WERI-Rb-1 (cell line): Measurements from ENCODE around the gene NPEPL1.

Experiments used
- DNase-seq: peaks from one replicate; pipeline ENCODE4 v3.0.0-alpha.2; 2020
- H3K27ac ChIP-seq: fragments of 250-450 bp; sonication (Bioruptor Pico); 2 replicates; pipeline ENCODE4 v1.5.1; 2020; ENCODE audit warnings: mild to moderate bottlenecking, moderate library complexity
- H3K27me3 ChIP-seq: fragments of 250-450 bp; sonication (Bioruptor Pico); 2 replicates; pipeline ENCODE4 v1.5.1; 2021; ENCODE audit warnings: mild to moderate bottlenecking, low read depth, moderate library complexity; ENCODE audit not compliant: insufficient read depth, severe bottlenecking
- H3K36me3 ChIP-seq: fragments of 250-450 bp; sonication (Bioruptor Pico); 2 replicates; pipeline ENCODE4 v1.5.1; 2020; ENCODE audit warnings: mild to moderate bottlenecking, moderate library complexity
- H3K4me3 ChIP-seq: 2 replicates; pipeline ENCODE4 v1.5.1; 2011; ENCODE audit warnings: low read depth, mild to moderate bottlenecking, control low read depth, low read length
- H3K9me3 ChIP-seq: fragments of 250-450 bp; sonication (Bioruptor Pico); 2 replicates; pipeline ENCODE4 v1.5.1; 2021; ENCODE audit warnings: mild to moderate bottlenecking, moderate library complexity; ENCODE audit not compliant: severe bottlenecking
- TF ChIP-seq, protein P1 (sequence below): IDR thresholded peaks from 2 replicates; pipeline ENCODE4 v1.5.1; 2011; ENCODE audit warnings: low read depth, mild to moderate bottlenecking, control low read depth, inconsistent platforms, low read length

NPEPL1 gene

DNA sequence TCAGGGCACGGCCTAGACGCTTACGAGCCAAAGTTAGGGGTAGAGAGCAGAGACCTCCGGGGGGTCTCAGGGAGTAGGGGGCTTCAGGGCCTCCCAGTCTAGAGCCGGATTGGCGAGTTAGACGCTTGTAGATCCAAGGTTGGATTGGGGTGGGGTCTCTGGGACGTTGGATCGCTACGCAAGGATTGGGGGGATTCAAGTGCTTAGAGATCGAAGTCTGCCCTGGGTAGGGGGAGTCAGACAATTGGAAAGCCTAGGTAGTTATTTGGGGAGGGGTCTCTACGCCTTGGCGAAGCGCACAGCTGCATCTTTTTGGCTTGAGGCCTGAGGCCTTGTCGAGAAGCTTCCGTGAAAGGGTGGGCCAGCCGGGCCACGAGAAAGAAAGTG is 41.0 kb upstream of the NPEPL1 start:
- Histone ChIP-seq H3K27ac (peak overlapping the region; percentile 89), H3K4me3 (peak overlapping the region; percentile 93), H3K9me3 (no peaks in the 10 kb centered on the region), H3K36me3 (peaks cover 7% of the 10 kb centered on the region), H3K27me3 (no peaks in the 10 kb centered on the region)
- DNase-seq = peak; percentile 55
- TF ChIP-seq, protein P1, sequence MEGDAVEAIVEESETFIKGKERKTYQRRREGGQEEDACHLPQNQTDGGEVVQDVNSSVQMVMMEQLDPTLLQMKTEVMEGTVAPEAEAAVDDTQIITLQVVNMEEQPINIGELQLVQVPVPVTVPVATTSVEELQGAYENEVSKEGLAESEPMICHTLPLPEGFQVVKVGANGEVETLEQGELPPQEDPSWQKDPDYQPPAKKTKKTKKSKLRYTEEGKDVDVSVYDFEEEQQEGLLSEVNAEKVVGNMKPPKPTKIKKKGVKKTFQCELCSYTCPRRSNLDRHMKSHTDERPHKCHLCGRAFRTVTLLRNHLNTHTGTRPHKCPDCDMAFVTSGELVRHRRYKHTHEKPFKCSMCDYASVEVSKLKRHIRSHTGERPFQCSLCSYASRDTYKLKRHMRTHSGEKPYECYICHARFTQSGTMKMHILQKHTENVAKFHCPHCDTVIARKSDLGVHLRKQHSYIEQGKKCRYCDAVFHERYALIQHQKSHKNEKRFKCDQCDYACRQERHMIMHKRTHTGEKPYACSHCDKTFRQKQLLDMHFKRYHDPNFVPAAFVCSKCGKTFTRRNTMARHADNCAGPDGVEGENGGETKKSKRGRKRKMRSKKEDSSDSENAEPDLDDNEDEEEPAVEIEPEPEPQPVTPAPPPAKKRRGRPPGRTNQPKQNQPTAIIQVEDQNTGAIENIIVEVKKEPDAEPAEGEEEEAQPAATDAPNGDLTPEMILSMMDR = no peak

DNA sequence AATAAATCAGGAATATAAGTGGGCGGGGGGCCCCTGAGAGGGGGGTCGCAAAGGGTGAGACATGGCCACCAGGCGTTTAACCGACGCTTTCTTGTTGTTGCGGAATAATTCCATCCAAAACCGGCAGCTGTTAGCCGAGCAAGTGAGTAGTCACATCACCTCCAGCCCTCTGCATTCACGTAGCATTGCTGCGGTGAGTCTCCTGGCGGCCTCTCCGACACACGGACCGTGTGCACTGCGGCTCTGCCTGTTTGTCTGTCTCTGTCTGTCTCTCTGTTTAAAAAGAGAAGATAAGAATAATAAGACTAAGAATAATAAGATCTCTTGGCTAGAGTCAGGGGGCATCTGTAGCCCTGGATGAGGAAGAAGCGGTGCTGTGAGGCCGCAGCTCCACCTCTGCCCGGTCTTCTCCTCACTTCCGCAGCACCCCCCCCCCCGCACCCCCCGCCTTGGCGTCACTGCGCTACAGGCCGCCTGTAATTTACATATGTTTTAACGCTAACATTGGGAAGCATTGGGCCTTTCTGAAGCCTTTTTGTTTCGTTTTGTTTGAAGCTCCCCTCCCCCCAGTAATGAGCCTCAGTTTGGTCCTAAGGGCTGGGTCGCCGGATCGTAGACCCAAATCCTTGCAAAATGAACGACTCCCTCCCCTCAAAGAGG is 40.5 kb upstream of the NPEPL1 start:
- Histone ChIP-seq H3K27me3 (no peaks in the 10 kb centered on the region), H3K27ac (peak overlapping the region; percentile 89), H3K36me3 (peaks cover 7% of the 10 kb centered on the region), H3K4me3 (peak overlapping the region; percentile 93), H3K9me3 (no peaks in the 10 kb centered on the region)
- no peak for DNase-seq
- TF ChIP-seq, protein P1 = no peak

DNA sequence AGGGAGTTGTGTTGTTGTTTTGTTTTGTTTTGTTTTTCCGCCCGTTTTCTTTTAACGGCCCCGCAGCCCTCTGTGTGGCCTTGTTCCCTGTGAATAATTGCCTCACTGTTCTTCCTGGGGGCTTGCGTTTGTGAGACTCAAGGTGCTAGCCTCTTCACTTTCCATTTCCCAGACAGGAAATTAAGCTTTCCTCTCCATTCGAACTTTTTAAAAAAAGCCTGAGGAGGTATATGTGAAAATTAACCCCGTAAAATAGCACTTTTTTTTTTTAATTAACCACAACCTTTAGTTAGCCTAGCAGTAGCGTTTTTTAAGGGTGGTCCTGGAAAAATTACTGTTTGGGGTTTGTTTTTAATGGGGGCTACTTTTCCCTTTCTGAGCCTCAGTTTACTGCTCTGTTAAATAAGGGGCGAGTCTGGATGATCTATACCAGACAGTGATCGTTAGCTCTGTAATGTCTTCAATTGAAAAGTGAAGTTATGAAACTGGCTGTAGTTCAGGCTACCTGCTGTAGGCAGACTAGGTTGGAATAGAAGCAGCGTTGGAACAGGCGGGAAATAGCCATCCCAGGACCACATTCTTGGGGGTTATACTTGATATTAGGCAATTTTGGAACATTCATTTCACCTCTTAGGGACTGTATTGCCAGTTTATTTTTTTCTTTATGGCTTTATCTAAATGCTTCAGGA is 39.9 kb upstream of the NPEPL1 start:
- no peaks in the 10 kb centered on the region for H3K9me3 ChIP-seq
- H3K27ac ChIP-seq = peak overlapping the region; percentile 89
- H3K36me3 ChIP-seq = peaks cover 7% of the 10 kb centered on the region
- H3K27me3 ChIP-seq = no peaks in the 10 kb centered on the region
- peak overlapping the region; percentile 93 for H3K4me3 ChIP-seq
- DNase-seq = no peak
- TF ChIP-seq, protein P1 = no peak

DNA sequence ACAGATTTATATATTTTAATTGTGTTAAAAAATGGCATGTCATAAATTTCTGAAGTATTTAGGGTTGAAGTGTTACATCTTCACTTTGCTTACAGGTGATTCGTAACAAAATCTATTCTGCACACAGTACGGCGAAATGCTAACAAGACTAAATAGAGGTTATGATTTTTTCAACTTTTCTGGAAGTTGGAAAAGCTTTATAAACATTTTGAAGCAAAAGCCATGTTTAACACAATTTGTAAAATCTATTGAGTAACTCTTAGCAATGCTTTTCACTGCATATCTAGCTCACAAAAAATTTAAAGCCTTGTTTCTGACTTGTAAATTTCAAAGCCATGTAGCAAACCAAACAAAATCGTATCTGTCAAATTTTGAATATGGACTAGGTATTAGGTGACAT is 38.3 kb upstream of the NPEPL1 start:
- no peaks in the 10 kb centered on the region for H3K9me3 ChIP-seq
- no peaks in the 10 kb centered on the region for H3K27me3 ChIP-seq
- H3K27ac ChIP-seq = no peak overlapping the region
- no peak for DNase-seq
- peaks cover 7% of the 10 kb centered on the region for H3K36me3 ChIP-seq
- H3K4me3 ChIP-seq = no peak overlapping the region
- TF ChIP-seq, protein P1 = no peak

DNA sequence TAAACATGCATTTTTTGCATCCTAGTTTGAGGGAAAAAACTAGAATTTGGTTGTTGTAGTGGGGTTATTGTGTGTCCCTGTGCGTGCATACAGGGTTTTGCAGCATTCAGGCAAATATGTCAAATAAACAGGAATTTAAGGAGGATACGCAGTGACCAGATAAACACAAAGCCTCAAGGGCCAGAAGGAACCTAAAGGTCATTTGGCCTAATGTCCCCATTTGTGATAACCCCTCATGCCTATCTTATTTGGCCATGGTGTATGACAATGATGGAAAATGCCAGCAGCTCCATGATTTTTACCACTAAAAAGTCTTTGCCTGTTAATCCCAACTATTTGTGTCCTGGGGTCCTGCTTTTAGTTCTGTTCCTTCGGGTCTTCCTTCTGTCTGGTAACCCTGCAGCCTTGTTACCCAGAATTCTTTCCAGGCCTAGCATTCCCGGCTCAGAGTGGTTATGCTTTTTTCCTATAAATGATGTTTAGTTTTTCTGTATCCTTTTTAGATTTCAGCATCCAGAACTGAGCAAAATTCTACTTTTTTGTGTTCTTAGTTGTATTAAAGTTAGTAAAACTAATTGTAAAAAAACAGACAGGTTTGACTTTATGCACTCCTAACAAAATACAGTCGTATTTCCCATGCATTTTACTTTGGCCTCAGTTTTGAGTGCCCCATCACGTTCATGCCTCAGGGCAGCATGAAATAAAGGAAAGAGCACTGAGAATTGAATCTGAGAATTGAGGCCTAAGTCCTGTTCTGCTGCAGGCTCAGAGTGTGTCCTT is 37.1 kb upstream of the NPEPL1 start:
- TF ChIP-seq, protein P1 = no peak
- H3K4me3 ChIP-seq = no peak overlapping the region
- no peaks in the 10 kb centered on the region for H3K9me3 ChIP-seq
- H3K36me3 ChIP-seq = peaks cover 14% of the 10 kb centered on the region
- H3K27me3 ChIP-seq = no peaks in the 10 kb centered on the region
- H3K27ac ChIP-seq = no peak overlapping the region
- no peak for DNase-seq
